HepG2 (cell line): ENCODE measurements around the gene CTCF. TPM values are rescaled to one million over a fixed set of nuclear protein-coding genes. Genes with fewer than 3 reads are reported as not detected.

Experiments
- ARHGAP35 ChIP-seq: sonication (generic); formaldehyde crosslinking; IDR thresholded peaks from 2 replicates; pipeline ENCODE4 v1.9.0; 2022; ENCODE audit warnings: mild to moderate bottlenecking, inconsistent platforms, moderate library complexity, missing genetic modification reagents, borderline replicate concordance
- ASH2L ChIP-seq: fragments of 300-600, 200-600 bp; sonication (generic); IDR thresholded peaks from 2 replicates; pipeline ENCODE4 v1.7.0; 2017; ENCODE audit warnings: low read depth, mild to moderate bottlenecking, moderate library complexity, mixed read lengths, low read length; ENCODE audit not compliant: insufficient read length
- BRCA1 ChIP-seq: sonication (generic); formaldehyde crosslinking; IDR thresholded peaks from 2 replicates; pipeline ENCODE4 v1.4.0; 2020; ENCODE audit warnings: missing genetic modification reagents
- CBX5 ChIP-seq: sonication (generic); formaldehyde crosslinking; IDR thresholded peaks from 2 replicates; pipeline ENCODE4 v1.4.0; 2020; ENCODE audit warnings: missing genetic modification reagents, borderline replicate concordance
- ETS1 ChIP-seq: sonication (generic); formaldehyde crosslinking; IDR thresholded peaks from 2 replicates; pipeline ENCODE4 v1.4.0; 2020; ENCODE audit warnings: missing genetic modification reagents
- FLYWCH1 ChIP-seq: sonication (generic); formaldehyde crosslinking; IDR thresholded peaks from 2 replicates; pipeline ENCODE4 v1.8.1; 2023; ENCODE audit warnings: mild to moderate bottlenecking, missing genetic modification reagents
- MAFG ChIP-seq: sonication (generic); formaldehyde crosslinking; IDR thresholded peaks from 2 replicates; pipeline ENCODE4 v1.5.1; 2020; ENCODE audit warnings: mild to moderate bottlenecking, missing genetic modification reagents
- MXD3 ChIP-seq: IDR thresholded peaks from 2 replicates; pipeline ENCODE4 v1.6.1; 2016; ENCODE audit warnings: mild to moderate bottlenecking, missing biosample characterization, missing genetic modification reagents
- NFIB ChIP-seq: sonication (generic); formaldehyde crosslinking; IDR thresholded peaks from 2 replicates; pipeline ENCODE4 v1.9.0; 2021; ENCODE audit warnings: missing genetic modification reagents, mild to moderate bottlenecking, borderline replicate concordance
- NPAS2 ChIP-seq: sonication (generic); formaldehyde crosslinking; IDR thresholded peaks from 2 replicates; pipeline ENCODE4 v1.8.0; 2022; ENCODE audit warnings: mild to moderate bottlenecking, missing genetic modification reagents, borderline replicate concordance
- RFXAP ChIP-seq: sonication (generic); formaldehyde crosslinking; IDR thresholded peaks from 2 replicates; pipeline ENCODE4 v1.4.0; 2020; ENCODE audit warnings: missing genetic modification reagents, borderline replicate concordance
- RORA ChIP-seq: sonication (generic); formaldehyde crosslinking; IDR thresholded peaks from 2 replicates; pipeline ENCODE4 v1.5.0; 2020; ENCODE audit warnings: mild to moderate bottlenecking, missing genetic modification reagents, moderate library complexity
- ZFP1 ChIP-seq: IDR thresholded peaks from 2 replicates; pipeline ENCODE4 v1.6.1; 2016
- ZNF205 ChIP-seq: IDR thresholded peaks from 2 replicates; pipeline ENCODE4 v1.6.1; 2018; ENCODE audit warnings: missing biosample characterization, missing genetic modification reagents
- ZNF496 ChIP-seq: sonication (generic); formaldehyde crosslinking; IDR thresholded peaks from 2 replicates; pipeline ENCODE4 v1.8.1; 2023; ENCODE audit warnings: mild to moderate bottlenecking, moderate library complexity, missing genetic modification reagents; ENCODE audit not compliant: insufficient replicate concordance
- ZNF766 ChIP-seq: sonication (generic); formaldehyde crosslinking; IDR thresholded peaks from 2 replicates; pipeline ENCODE4 v1.5.0; 2020; ENCODE audit warnings: missing genetic modification reagents, borderline replicate concordance
- ZNF776 ChIP-seq: sonication (generic); formaldehyde crosslinking; IDR thresholded peaks from 2 replicates; pipeline ENCODE4 v1.4.0; 2020; ENCODE audit warnings: mild to moderate bottlenecking, missing genetic modification reagents
- ZNF777 ChIP-seq: sonication (generic); formaldehyde crosslinking; IDR thresholded peaks from 2 replicates; pipeline ENCODE4 v1.4.0; 2020; ENCODE audit warnings: missing genetic modification reagents
- polyA plus RNA-seq, 8 experiments: library from polyadenylated mRNA; depleted of rRNA in 3 of 8; stranded (reverse) in 7 of 8; unstranded in 1 of 8; fragments of >200 nt; fragmentation: Illumina TruSeq in 4 of 8; extraction: Trizol in 4 of 8; gene quantifications; 2 replicates each; pipeline versions ENCODE4 v1.2.1 to v1.2.3, GENCODE V29; 2011 to 2016; ENCODE audit warnings: low read depth in 4 of 8, missing spikeins in 1 of 8, mixed read lengths in 1 of 8; ENCODE audit not compliant: insufficient read depth in 1 of 8
- total RNA-seq, 5 experiments: library from RNA; depleted of rRNA; stranded (reverse); fragments of >200 nt; fragmentation: Illumina TruSeq; extraction: Trizol; gene quantifications; 2 replicates each; pipeline ENCODE4 v1.2.3, GENCODE V29; 2016; ENCODE audit warnings: low read depth in 1 of 5
- TF ChIP-seq, protein P1 (sequence below): sonication (generic); formaldehyde crosslinking; IDR thresholded peaks from 2 replicates; pipeline ENCODE4 v1.4.0; 2020; ENCODE audit warnings: missing genetic modification reagents, low read depth, mild to moderate bottlenecking, borderline replicate concordance
- TF ChIP-seq, protein P2 (sequence below): sonication (generic); formaldehyde crosslinking; IDR thresholded peaks from 2 replicates; pipeline ENCODE4 v1.8.0; 2022; ENCODE audit warnings: mild to moderate bottlenecking, missing genetic modification reagents
- TF ChIP-seq, protein P3 (sequence below): sonication (generic); formaldehyde crosslinking; IDR thresholded peaks from 2 replicates; pipeline ENCODE4 v1.5.0; 2020; ENCODE audit warnings: mild to moderate bottlenecking, missing genetic modification reagents
- TF ChIP-seq, protein P4 (sequence below): sonication (generic); formaldehyde crosslinking; IDR thresholded peaks from 2 replicates; pipeline ENCODE4 v1.8.0; 2022; ENCODE audit warnings: missing genetic modification reagents, mild to moderate bottlenecking, inconsistent platforms, borderline replicate concordance

CTCF gene
- total and polyA plus RNA-seq, 2 of the 13 experiments (the other 11 are each of a cell fraction or from before 2014, with no cell fraction given): 19.5 to 37.5 TPM

- TF ChIP-seq, protein P1, sequence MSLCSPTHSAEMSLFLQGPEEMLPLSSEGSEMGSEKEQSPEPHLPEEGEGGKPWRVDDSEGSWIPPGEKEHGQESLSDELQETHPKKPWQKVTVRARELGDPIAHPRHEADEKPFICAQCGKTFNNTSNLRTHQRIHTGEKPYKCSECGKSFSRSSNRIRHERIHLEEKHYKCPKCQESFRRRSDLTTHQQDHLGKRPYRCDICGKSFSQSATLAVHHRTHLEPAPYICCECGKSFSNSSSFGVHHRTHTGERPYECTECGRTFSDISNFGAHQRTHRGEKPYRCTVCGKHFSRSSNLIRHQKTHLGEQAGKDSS (CRISPR knock-in tag): peak; percentile 33; the same call in 1 of the 2 replicates
- no peak for TF ChIP-seq MAFG (CRISPR knock-in tag)
- TF ChIP-seq ZFP1 (CRISPR knock-in tag): peak; percentile 27
- TF ChIP-seq ETS1 (CRISPR knock-in tag): no peak
- no peak for TF ChIP-seq RORA
- TF ChIP-seq NPAS2: no peak
- no peak for TF ChIP-seq ZNF496
- TF ChIP-seq, protein P2, sequence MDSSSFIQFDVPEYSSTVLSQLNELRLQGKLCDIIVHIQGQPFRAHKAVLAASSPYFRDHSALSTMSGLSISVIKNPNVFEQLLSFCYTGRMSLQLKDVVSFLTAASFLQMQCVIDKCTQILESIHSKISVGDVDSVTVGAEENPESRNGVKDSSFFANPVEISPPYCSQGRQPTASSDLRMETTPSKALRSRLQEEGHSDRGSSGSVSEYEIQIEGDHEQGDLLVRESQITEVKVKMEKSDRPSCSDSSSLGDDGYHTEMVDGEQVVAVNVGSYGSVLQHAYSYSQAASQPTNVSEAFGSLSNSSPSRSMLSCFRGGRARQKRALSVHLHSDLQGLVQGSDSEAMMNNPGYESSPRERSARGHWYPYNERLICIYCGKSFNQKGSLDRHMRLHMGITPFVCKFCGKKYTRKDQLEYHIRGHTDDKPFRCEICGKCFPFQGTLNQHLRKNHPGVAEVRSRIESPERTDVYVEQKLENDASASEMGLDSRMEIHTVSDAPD (CRISPR knock-in tag): peak; percentile 83; the same call in 1 of the 2 replicates
- TF ChIP-seq ZNF776 (CRISPR knock-in tag): 0 out of 2 replicates have a peak, but pooled peaks have one; percentile 65
- TF ChIP-seq, protein P3, sequence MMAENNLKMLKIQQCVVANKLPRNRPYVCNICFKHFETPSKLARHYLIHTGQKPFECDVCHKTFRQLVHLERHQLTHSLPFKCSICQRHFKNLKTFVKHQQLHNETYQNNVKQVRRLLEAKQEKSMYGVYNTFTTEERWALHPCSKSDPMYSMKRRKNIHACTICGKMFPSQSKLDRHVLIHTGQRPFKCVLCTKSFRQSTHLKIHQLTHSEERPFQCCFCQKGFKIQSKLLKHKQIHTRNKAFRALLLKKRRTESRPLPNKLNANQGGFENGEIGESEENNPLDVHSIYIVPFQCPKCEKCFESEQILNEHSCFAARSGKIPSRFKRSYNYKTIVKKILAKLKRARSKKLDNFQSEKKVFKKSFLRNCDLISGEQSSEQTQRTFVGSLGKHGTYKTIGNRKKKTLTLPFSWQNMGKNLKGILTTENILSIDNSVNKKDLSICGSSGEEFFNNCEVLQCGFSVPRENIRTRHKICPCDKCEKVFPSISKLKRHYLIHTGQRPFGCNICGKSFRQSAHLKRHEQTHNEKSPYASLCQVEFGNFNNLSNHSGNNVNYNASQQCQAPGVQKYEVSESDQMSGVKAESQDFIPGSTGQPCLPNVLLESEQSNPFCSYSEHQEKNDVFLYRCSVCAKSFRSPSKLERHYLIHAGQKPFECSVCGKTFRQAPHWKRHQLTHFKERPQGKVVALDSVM (CRISPR knock-in tag): no peak; the same call in 1 of the 2 replicates
- peak; percentile 44; the same call in 1 of the 2 replicates for TF ChIP-seq MXD3 (CRISPR knock-in tag)
- TF ChIP-seq ZNF766: peak; percentile 68; the same call in 1 of the 2 replicates
- TF ChIP-seq ZNF205 (CRISPR knock-in tag): peak; percentile 65; the same call in 1 of the 2 replicates
- TF ChIP-seq, protein P4, sequence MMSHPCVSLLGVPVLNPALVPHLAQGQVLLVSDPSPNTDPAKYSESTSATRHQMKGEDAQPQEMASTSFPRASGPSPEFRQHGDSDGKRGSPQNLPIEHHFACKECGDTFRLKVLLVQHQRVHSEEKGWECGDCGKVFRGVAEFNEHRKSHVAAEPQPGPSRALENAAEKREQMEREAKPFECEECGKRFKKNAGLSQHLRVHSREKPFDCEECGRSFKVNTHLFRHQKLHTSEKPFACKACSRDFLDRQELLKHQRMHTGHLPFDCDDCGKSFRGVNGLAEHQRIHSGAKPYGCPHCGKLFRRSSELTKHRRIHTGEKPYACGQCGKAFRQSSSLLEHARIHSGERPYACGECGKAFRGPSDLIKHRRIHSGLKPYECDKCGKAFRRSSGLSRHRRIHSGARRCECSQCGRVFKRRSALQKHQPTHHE: no peak
- no peak for TF ChIP-seq BRCA1
- TF ChIP-seq CBX5 (CRISPR knock-in tag): no peak
- TF ChIP-seq NFIB (CRISPR knock-in tag): no peak
- TF ChIP-seq ZNF777 (CRISPR knock-in tag): peak; percentile 58; the same call in 1 of the 2 replicates
- 0 out of 2 replicates have a peak, but pooled peaks have one; percentile 38 for TF ChIP-seq ARHGAP35
- peak; percentile 23; the same call in 1 of the 2 replicates for TF ChIP-seq FLYWCH1 (CRISPR knock-in tag)
- peak; percentile 87; the same call in 1 of the 2 replicates for TF ChIP-seq RFXAP (CRISPR knock-in tag)
- TF ChIP-seq ASH2L: peak; percentile 27
Measured at GRCh38 chr16:67561824-67562525, 351 bp upstream of the CTCF start (continued).
